HepG2 (cell line): ENCODE data around the gene PLCG1. TPM values are rescaled to one million over a fixed set of nuclear protein-coding genes. Genes with fewer than 3 reads are reported as not detected.

Experiments used
- AGO2 ChIP-seq: fragments of 200-400 bp; formaldehyde crosslinking; optimal IDR thresholded peaks from 2 replicates; pipeline ENCODE3; 2017; ENCODE audit warnings: mild to moderate bottlenecking, low read depth, low read length, moderate library complexity
- CHCHD3 ChIP-seq: sonication (generic); formaldehyde crosslinking; IDR thresholded peaks from 2 replicates; pipeline ENCODE4 v1.8.0; 2022; ENCODE audit warnings: mild to moderate bottlenecking, missing genetic modification reagents, moderate library complexity
- FOXA1 ChIP-seq, 2 experiments: fragments of 450-650 bp in 1 of 2; sonication (generic) in 1 of 2; formaldehyde crosslinking in 1 of 2; IDR thresholded peaks; 2 replicates each; pipeline versions ENCODE4 v1.4.0 to v1.6.1; 2016 to 2020; ENCODE audit warnings: missing genetic modification reagents in 1 of 2
- HNF4G ChIP-seq, 2 experiments: sonication (generic) in 1 of 2; formaldehyde crosslinking in 1 of 2; IDR thresholded peaks; 2 replicates each; pipeline versions ENCODE4 v1.4.0 to v1.6.1; 2011 to 2020; ENCODE audit warnings: borderline replicate concordance in 2 of 2, low read depth in 2 of 2, mild to moderate bottlenecking in 2 of 2, low read length in 1 of 2, missing genetic modification reagents in 1 of 2, moderate library complexity in 1 of 2
- KLF11 ChIP-seq: IDR thresholded peaks from 2 replicates; pipeline ENCODE4 v1.6.1; 2016; ENCODE audit warnings: missing compliant biosample characterization
- MEF2D ChIP-seq: sonication (generic); formaldehyde crosslinking; IDR thresholded peaks from 2 replicates; pipeline ENCODE4 v1.5.1; 2020; ENCODE audit warnings: mild to moderate bottlenecking, missing genetic modification reagents
- NFRKB ChIP-seq: fragments of 450-650 bp; IDR thresholded peaks from 2 replicates; pipeline ENCODE4 v1.6.1; 2017
- PCBP2 ChIP-seq: fragments of 200-400 bp; formaldehyde crosslinking; optimal IDR thresholded peaks from 2 replicates; pipeline ENCODE3; 2018; ENCODE audit warnings: low read length, low read depth; ENCODE audit not compliant: poor library complexity, severe bottlenecking
- PRPF4 ChIP-seq: fragments of 200-400 bp; formaldehyde crosslinking; IDR thresholded peaks from 2 replicates; pipeline ENCODE4 v1.6.1; 2016; ENCODE audit warnings: low read length, low read depth; ENCODE audit not compliant: poor library complexity, severe bottlenecking
- RFX3 ChIP-seq: IDR thresholded peaks from 2 replicates; pipeline ENCODE4 v1.6.1; 2016; ENCODE audit warnings: missing biosample characterization, missing genetic modification reagents
- SAFB2 ChIP-seq: sonication (generic); formaldehyde crosslinking; IDR thresholded peaks from 2 replicates; pipeline ENCODE4 v1.5.1; 2020; ENCODE audit warnings: missing genetic modification reagents, low read depth, mild to moderate bottlenecking, borderline replicate concordance
- SP1 ChIP-seq, 2 experiments: fragments of 450-650 bp in 1 of 2; sonication (generic) in 1 of 2; formaldehyde crosslinking in 1 of 2; IDR thresholded peaks; 2 replicates each; pipeline versions ENCODE4 v1.4.0 to v1.6.1; 2016 to 2020; ENCODE audit warnings: missing genetic modification reagents in 1 of 2
- SRSF9 ChIP-seq: fragments of 200-400 bp; formaldehyde crosslinking; IDR thresholded peaks from 2 replicates; pipeline ENCODE4 v1.6.1; 2018; ENCODE audit warnings: borderline replicate concordance, mild to moderate bottlenecking, low read depth, low read length; ENCODE audit not compliant: insufficient read depth, poor library complexity, severe bottlenecking
- TFE3 ChIP-seq: IDR thresholded peaks from 2 replicates; pipeline ENCODE4 v1.6.1; 2016
- ZNF619 ChIP-seq: sonication (generic); formaldehyde crosslinking; IDR thresholded peaks from 2 replicates; pipeline ENCODE4 v1.4.0; 2020; ENCODE audit warnings: mild to moderate bottlenecking, missing genetic modification reagents
- ZNF646 ChIP-seq: sonication (generic); formaldehyde crosslinking; IDR thresholded peaks from 2 replicates; pipeline ENCODE4 v1.9.0; 2021; ENCODE audit warnings: mild to moderate bottlenecking, missing genetic modification reagents
- polyA plus RNA-seq, 8 experiments: library from polyadenylated mRNA; depleted of rRNA in 3 of 8; stranded (reverse) in 7 of 8; unstranded in 1 of 8; fragments of >200 nt; fragmentation: Illumina TruSeq in 4 of 8; extraction: Trizol in 4 of 8; gene quantifications; 2 replicates each; pipeline versions ENCODE4 v1.2.1 to v1.2.3, GENCODE V29; 2011 to 2016; ENCODE audit warnings: low read depth in 4 of 8, missing spikeins in 1 of 8, mixed read lengths in 1 of 8; ENCODE audit not compliant: insufficient read depth in 1 of 8
- total RNA-seq, 5 experiments: library from RNA; depleted of rRNA; stranded (reverse); fragments of >200 nt; fragmentation: Illumina TruSeq; extraction: Trizol; gene quantifications; 2 replicates each; pipeline ENCODE4 v1.2.3, GENCODE V29; 2016; ENCODE audit warnings: low read depth in 1 of 5
- TF ChIP-seq, protein P1 (sequence below): sonication (generic); formaldehyde crosslinking; conservative IDR thresholded peaks from 2 replicates; pipeline ENCODE4 v1.4.0; 2020; ENCODE audit warnings: missing genetic modification reagents
- TF ChIP-seq, protein P2 (sequence below): sonication (generic); formaldehyde crosslinking; IDR thresholded peaks from 2 replicates; pipeline ENCODE4 v1.5.0; 2020; ENCODE audit warnings: missing genetic modification reagents

Gene PLCG1
- total and polyA plus RNA-seq, 2 of the 13 experiments (the other 11 are each of a cell fraction or from before 2014, with no cell fraction given), result 85.3 to 158 TPM

DNA sequence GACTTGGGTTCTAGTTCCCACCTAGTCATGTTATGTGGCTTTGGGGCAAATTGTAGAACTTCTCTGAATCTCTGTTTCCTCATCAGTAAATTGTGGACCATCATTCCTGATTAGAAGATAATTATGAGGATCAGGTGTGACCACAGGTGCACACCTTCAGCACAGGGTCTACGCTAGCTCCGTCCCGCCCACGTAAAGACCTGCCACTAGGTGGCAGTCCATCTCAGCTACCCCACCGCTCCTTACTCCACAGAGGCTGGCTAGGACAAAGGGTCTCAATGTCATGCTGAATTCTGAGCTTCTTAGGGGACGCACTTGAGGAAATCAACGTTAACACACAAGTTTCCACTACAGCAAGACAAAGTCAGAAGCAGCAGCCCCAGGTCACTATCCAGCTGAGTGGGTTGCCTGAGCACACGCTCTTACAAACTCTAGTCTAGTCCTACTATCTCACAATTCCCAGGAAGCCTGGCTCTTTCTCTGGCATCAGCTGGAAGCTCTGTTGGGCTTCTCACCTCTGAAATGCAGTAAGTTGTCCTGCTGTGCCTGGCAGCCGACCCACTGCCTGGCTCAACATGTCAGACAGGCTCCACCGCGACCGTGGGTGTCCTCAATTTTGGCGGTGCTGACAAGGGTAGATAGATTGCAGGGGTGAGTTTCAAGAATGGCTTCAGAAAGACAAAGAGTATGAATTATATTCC is 2.0 kb upstream of the PLCG1 start (continued):
- TF ChIP-seq FOXA1 (IDR thresholded peaks at IDR 0.05) (no peak), FOXA1 (CRISPR knock-in tag; IDR thresholded peaks at IDR 0.05) (no peak), PCBP2 (no peak), RFX3 (CRISPR knock-in tag) (no peak), SP1 (IDR thresholded peaks at IDR 0.05) (no peak), SP1 (CRISPR knock-in tag; IDR thresholded peaks at IDR 0.05) (peak; percentile 74), SRSF9 (no peak), AGO2 (no peak), ZNF646 (CRISPR knock-in tag) (no peak), KLF11 (no peak), TFE3 (CRISPR knock-in tag) (peak; percentile 41; the same call in 1 of the 2 replicates), ZNF619 (CRISPR knock-in tag) (no peak; the same call in 1 of the 2 replicates), NFRKB (no peak), PRPF4 (no peak), MEF2D (CRISPR knock-in tag) (no peak; the same call in 1 of the 2 replicates), SAFB2 (CRISPR knock-in tag) (0 out of 2 replicates have a peak, but pooled peaks have one; percentile 63), CHCHD3 (CRISPR knock-in tag) (no peak), HNF4G (IDR thresholded peaks at IDR 0.05; ENCODE audit: borderline replicate concordance, low read depth, low read length) (no peak; the same call in 1 of the 2 replicates), HNF4G (CRISPR knock-in tag; IDR thresholded peaks at IDR 0.05; ENCODE audit: borderline replicate concordance, low read depth) (no peak)
- TF ChIP-seq, protein P1, sequence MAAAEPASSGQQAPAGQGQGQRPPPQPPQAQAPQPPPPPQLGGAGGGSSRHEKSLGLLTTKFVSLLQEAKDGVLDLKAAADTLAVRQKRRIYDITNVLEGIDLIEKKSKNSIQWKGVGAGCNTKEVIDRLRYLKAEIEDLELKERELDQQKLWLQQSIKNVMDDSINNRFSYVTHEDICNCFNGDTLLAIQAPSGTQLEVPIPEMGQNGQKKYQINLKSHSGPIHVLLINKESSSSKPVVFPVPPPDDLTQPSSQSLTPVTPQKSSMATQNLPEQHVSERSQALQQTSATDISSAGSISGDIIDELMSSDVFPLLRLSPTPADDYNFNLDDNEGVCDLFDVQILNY (CRISPR knock-in tag), result peak; percentile 48; the same call in 1 of the 2 replicates
- TF ChIP-seq, protein P2, sequence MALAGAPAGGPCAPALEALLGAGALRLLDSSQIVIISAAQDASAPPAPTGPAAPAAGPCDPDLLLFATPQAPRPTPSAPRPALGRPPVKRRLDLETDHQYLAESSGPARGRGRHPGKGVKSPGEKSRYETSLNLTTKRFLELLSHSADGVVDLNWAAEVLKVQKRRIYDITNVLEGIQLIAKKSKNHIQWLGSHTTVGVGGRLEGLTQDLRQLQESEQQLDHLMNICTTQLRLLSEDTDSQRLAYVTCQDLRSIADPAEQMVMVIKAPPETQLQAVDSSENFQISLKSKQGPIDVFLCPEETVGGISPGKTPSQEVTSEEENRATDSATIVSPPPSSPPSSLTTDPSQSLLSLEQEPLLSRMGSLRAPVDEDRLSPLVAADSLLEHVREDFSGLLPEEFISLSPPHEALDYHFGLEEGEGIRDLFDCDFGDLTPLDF (CRISPR knock-in tag), result no peak
